ENCODE measurements around the gene TEX28. TPM values are rescaled to one million over a fixed set of nuclear protein-coding genes. Genes with fewer than 3 reads are reported as not detected.

The TEX28 gene
- total and polyA plus RNA-seq, 2 experiments from 2014 or later: not detected

GRCh38 chrX:154325541-154325940 lies 30.6 kb upstream of the TEX28 start:
- no peak for ATAC-seq
- DNase-seq (ENCODE audit: low spot score): no peak

More at GRCh38 chrX:154325541-154325940, 30.6 kb upstream of the TEX28 start:
- no peaks in the 10 kb centered on the region for H4K20me1 ChIP-seq (replicated peaks; ENCODE audit: insufficient read depth)
- H3K79me2 ChIP-seq (replicated peaks; ENCODE audit: insufficient read depth): no peaks in the 10 kb centered on the region
- H3F3A ChIP-seq (replicated peaks; ENCODE audit: low read depth): no peaks in the 10 kb centered on the region
- H2AFZ ChIP-seq: no peak overlapping the region
- no peak overlapping the region for H3K27ac ChIP-seq (ENCODE audit: low read depth)
- H3K9me2 ChIP-seq (ENCODE audit: insufficient read depth): no peaks in the 10 kb centered on the region
- H3K27me3 ChIP-seq (ENCODE audit: insufficient read depth): no peaks in the 10 kb centered on the region
- Mint-ChIP-seq H3K27ac (no peak overlapping the region), H3K27me3 (ENCODE audit: insufficient read depth, low read depth, poor library complexity) (peaks cover 5% of the 10 kb centered on the region), H3K36me3 (ENCODE audit: low read depth) (no peaks in the 10 kb centered on the region), H3K4me3 (no peak overlapping the region), H3K4me1 (peaks cover 2% of the 10 kb centered on the region; the same call in 1 of the 3 replicates), H3K9me3 (no peaks in the 10 kb centered on the region; the same call in 2 of the 3 replicates)
- TF ChIP-seq CTCF (conservative IDR thresholded peaks at IDR 0.05; ENCODE audit: low read depth in 2 of 2): no peak
- no peak for TF ChIP-seq CREB1 (CRISPR knock-in tag; IDR thresholded peaks at IDR 0.05; ENCODE audit: low read depth)
- no peak for TF ChIP-seq JUNB (IDR thresholded peaks at IDR 0.05; ENCODE audit: unreplicated experiment)
- TF ChIP-seq EZH2 (IDR thresholded peaks at IDR 0.05; ENCODE audit: low read depth, unreplicated experiment): no peak
- no peak for TF ChIP-seq STAT1 (IDR thresholded peaks at IDR 0.05; ENCODE audit: unreplicated experiment)
- TF ChIP-seq ZNF462 (CRISPR knock-in tag; IDR thresholded peaks at IDR 0.05): no peak
- no peak for TF ChIP-seq EZH2phosphoT487 (IDR thresholded peaks at IDR 0.05; ENCODE audit: unreplicated experiment)
- TF ChIP-seq ZNF331 (CRISPR knock-in tag; IDR thresholded peaks at IDR 0.05; ENCODE audit: low read depth): no peak
- TF ChIP-seq REST (IDR thresholded peaks at IDR 0.05; ENCODE audit: unreplicated experiment): no peak
- no peak for TF ChIP-seq NANOG (IDR thresholded peaks at IDR 0.05; ENCODE audit: borderline replicate concordance)
- TF ChIP-seq POLR2AphosphoS5 (IDR thresholded peaks at IDR 0.05; ENCODE audit: low read depth): no peak
- TF ChIP-seq ZNF114 (CRISPR knock-in tag; IDR thresholded peaks at IDR 0.05): no peak
- TF ChIP-seq ETS1 (IDR thresholded peaks at IDR 0.05): no peak
- H3K4me3 ChIP-seq: no peak overlapping the region
- H3K4me1 ChIP-seq (ENCODE audit: insufficient read depth): no peaks in the 10 kb centered on the region
- H3K4me2 ChIP-seq: no peak overlapping the region
- no peaks in the 10 kb centered on the region for H3K36me3 ChIP-seq (ENCODE audit: insufficient read depth)
